Measurements from ENCODE around the gene HPSE2.
"Not testable (repeated sequence)": the region's sequence is repeated elsewhere in the genome, so short reads cannot be mapped to it uniquely, and the experiment has no call there.

HPSE2 gene

GRCh38 chr10:98997596-98997995 is 238.1 kb downstream of the HPSE2 start:
- Mint-ChIP-seq H3K27me3 (ENCODE audit: low read depth) (no peaks in the 10 kb centered on the region), H3K4me3 (no peak overlapping the region), H3K36me3 (ENCODE audit: low read depth) (no peaks in the 10 kb centered on the region), H3K27ac (no peak overlapping the region), H3K4me1 (no peaks in the 10 kb centered on the region), H3K9me3 (no peaks in the 10 kb centered on the region)
- no peak for TF ChIP-seq CTCF (IDR thresholded peaks at IDR 0.05; ENCODE audit: unreplicated experiment in 3 of 3)

GRCh38 chr10:98994030-98994429 is 241.6 kb downstream of the HPSE2 start:
- no peaks in the 10 kb centered on the region for H3K4me1 Mint-ChIP-seq
- no peaks in the 10 kb centered on the region for H3K36me3 Mint-ChIP-seq (ENCODE audit: low read depth)
- no peak overlapping the region for H3K4me3 Mint-ChIP-seq
- peaks cover 2% of the 10 kb centered on the region for H3K9me3 Mint-ChIP-seq
- no peaks in the 10 kb centered on the region for H3K27me3 Mint-ChIP-seq (ENCODE audit: low read depth)
- H3K27ac Mint-ChIP-seq: no peak overlapping the region
- TF ChIP-seq CTCF (IDR thresholded peaks at IDR 0.05; ENCODE audit: unreplicated experiment in 3 of 3): no peak

GRCh38 chr10:98983751-98984150 is 251.9 kb downstream of the HPSE2 start:
- not testable (repeated sequence) for H3K27me3 Mint-ChIP-seq (ENCODE audit: low read depth); H3K4me3 Mint-ChIP-seq; H3K27ac Mint-ChIP-seq; H3K36me3 Mint-ChIP-seq (ENCODE audit: low read depth); H3K4me1 Mint-ChIP-seq
- peaks cover 12% of the 10 kb centered on the region for H3K9me3 Mint-ChIP-seq

GRCh38 chr10:98980353-98980752 is 255.3 kb downstream of the HPSE2 start:
- Mint-ChIP-seq H3K4me1 (no peaks in the 10 kb centered on the region), H3K9me3 (peaks cover 15% of the 10 kb centered on the region), H3K27ac (no peak overlapping the region), H3K4me3 (no peak overlapping the region), H3K36me3 (ENCODE audit: low read depth) (no peaks in the 10 kb centered on the region), H3K27me3 (ENCODE audit: low read depth) (no peaks in the 10 kb centered on the region)
- TF ChIP-seq CTCF (IDR thresholded peaks at IDR 0.05; ENCODE audit: unreplicated experiment in 3 of 3): no peak

- Mint-ChIP-seq H3K27me3 (ENCODE audit: low read depth) (no peaks in the 10 kb centered on the region), H3K4me1 (no peaks in the 10 kb centered on the region), H3K4me3 (no peak overlapping the region), H3K36me3 (ENCODE audit: low read depth) (no peaks in the 10 kb centered on the region), H3K9me3 (peaks cover under 1% of the 10 kb centered on the region), H3K27ac (no peak overlapping the region)
- no peak for TF ChIP-seq CTCF (IDR thresholded peaks at IDR 0.05; ENCODE audit: unreplicated experiment in 3 of 3)
These were observed 264.2 kb downstream of the HPSE2 start for GRCh38 chr10:98971464-98971863.

GRCh38 chr10:98967601-98968000 is 268.1 kb downstream of the HPSE2 start:
- Mint-ChIP-seq H3K9me3 (peaks cover 2% of the 10 kb centered on the region), H3K27me3 (ENCODE audit: low read depth) (no peaks in the 10 kb centered on the region), H3K36me3 (ENCODE audit: low read depth) (no peaks in the 10 kb centered on the region), H3K27ac (no peak overlapping the region), H3K4me3 (no peak overlapping the region), H3K4me1 (no peaks in the 10 kb centered on the region)
- no peak for TF ChIP-seq CTCF (IDR thresholded peaks at IDR 0.05; ENCODE audit: unreplicated experiment in 3 of 3)
